NCI-H774 (cell line): ENCODE data around the gene RARRES2.

Experiments
- DNase-seq: peaks from one replicate; lab custom pipeline; 2025; lab: John Stamatoyannopoulos, UW

The RARRES2 gene

DNA sequence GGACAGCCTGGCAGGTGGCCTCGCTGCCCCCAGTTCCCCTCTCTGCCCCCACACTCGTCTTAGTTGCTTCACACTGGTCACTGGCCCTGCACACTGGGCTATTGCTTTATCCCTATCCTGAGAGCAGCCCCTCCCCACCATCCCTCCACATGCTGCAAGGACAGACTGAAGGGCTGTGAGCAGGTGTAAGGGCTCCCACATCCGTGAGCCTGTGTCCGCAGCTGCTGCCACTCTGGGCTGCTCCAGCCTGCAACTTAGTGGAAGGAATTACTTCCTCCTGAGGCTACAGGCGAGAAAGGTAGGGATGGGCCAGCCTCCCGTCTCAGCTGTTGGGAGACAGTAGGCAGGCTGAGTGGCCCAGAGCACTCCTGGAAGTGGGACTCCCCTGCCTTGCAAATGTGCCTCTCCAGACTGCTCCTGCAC is 3.8 kb downstream of the RARRES2 start:
- DNase-seq = no peak

DNA sequence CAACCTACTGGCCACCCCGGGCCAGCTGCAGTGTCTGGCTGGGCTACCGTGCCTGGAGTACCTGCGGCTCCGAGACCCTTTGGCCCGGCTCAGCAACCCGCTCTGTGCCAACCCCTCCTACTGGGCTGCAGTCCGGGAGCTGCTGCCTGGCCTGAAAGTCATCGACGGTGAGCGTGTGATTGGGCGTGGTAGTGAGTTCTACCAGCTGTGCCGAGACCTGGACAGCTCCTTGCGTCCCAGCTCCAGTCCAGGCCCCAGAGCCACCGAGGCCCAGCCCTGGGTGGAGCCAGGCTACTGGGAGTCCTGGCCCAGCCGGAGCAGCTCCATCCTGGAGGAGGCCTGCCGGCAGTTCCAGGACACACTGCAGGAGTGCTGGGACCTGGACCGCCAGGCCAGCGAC is 4.2 kb downstream of the RARRES2 start:
- no peak for DNase-seq

DNA sequence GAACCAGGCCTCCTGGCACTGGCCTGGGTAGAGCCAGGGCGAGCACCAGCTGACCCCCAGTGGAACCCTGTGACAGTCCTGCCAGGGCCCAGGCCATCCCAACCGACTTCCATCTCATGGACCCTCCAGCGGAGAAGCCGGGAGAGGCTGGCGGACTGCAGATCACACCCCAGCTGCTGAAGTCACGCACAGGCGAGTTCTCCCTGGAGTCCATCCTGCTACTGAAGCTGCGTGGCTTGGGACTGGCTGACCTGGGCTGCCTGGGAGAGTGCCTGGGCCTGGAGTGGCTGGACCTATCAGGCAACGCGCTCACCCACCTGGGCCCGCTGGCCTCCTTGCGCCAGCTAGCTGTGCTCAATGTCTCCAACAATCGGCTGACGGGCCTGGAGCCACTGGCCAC is 4.7 kb downstream of the RARRES2 start:
- no peak for DNase-seq

- no peak for DNase-seq
Observed at GRCh38 chr7:150335774-150336112, 5.7 kb downstream of the RARRES2 start.

DNA sequence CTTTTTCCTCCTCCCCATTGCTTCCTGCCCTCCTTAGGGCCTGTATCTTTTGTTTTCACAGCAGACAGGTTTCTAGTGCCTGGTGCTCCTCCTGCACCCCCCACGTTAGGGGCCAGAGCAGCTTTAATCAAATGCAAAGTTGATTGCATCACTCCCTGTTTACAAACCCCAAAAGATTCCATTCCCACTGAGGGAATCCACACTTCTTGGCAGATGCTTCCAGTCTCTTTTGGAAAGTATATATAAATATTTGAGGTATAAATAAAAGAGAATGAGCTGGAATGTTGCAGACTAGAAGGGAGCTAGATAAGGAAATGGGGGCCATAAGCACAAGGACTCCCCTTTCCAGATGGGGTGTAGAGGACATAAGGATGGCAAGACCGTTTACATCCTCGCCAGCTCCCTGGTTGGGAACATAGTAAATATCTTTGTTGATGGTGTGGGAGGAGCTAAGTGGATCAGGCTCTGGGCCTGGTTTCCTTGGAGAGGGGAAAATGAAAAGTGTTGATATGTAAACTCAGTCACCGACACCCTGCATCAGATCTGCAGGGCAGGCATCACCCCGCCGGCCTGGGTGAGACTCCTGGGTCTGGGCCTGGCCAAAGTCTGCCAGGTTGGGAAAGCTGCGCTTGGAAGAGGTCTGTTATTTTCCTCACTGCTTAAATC is 6.2 kb downstream of the RARRES2 start:
- DNase-seq = no peak

DNA sequence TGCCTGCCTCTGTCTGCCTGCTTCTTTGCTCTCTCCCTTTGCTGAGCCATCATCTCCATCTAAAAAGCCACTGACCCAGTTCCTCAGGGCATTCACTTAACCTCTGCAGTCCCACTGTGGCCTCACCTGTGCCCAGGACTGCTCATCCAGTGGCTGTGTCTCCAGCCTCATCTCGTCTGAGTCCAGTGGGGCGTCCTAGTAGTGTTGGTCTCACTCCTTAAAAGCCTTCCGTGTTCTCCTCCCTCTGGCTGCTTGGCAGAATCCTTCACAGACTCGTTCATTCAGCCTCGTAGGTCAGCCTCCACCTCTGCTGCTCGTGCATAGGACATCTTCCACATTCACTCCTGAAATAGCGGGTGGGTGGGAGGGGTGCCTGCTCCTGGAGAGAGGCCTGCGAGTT is 7.3 kb downstream of the RARRES2 start:
- no peak for DNase-seq

GRCh38 chr7:150333659-150334058 is 7.8 kb downstream of the RARRES2 start:
- DNase-seq = no peak

- DNase-seq = no peak
Observed at GRCh38 chr7:150332852-150333635, 8.4 kb downstream of the RARRES2 start.

DNA sequence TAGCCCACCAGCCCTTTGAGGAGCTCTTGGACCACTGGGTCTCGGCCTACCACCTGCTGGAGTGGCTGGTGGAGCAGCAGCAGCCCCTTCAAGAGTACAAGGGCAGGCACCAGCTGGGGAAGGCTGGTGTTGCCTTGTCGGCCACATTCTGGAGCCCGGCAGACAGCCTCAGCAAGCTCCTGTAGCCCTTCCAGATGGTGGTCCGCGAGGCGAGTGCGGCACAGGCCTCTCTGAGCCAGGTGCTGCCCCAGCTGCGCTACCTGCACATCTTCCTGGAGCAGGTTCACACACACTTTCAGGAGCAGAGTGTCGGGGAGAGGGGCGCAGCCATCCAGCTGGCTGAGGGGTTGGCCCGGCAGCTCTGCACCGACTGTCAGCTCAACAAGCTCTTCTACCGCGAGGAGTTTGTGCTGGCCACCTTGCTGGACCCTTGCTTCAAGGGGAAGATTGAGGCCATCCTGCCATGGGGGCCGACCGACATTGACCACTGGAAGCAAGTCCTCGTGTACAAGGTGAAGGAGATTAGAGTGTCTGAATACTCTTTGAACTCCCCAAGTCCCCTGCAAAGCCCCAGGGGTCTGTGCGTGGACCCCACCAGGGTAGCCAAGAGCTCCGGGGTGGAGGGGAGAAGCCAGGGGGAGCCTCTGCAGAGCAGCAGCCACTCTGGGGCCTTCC is 11.1 kb downstream of the RARRES2 start:
- no peak for DNase-seq

GRCh38 chr7:150329331-150330120 is 11.9 kb downstream of the RARRES2 start:
- no peak for DNase-seq

GRCh38 chr7:150327308-150327707 is 14.1 kb downstream of the RARRES2 start:
- DNase-seq = no peak

DNA sequence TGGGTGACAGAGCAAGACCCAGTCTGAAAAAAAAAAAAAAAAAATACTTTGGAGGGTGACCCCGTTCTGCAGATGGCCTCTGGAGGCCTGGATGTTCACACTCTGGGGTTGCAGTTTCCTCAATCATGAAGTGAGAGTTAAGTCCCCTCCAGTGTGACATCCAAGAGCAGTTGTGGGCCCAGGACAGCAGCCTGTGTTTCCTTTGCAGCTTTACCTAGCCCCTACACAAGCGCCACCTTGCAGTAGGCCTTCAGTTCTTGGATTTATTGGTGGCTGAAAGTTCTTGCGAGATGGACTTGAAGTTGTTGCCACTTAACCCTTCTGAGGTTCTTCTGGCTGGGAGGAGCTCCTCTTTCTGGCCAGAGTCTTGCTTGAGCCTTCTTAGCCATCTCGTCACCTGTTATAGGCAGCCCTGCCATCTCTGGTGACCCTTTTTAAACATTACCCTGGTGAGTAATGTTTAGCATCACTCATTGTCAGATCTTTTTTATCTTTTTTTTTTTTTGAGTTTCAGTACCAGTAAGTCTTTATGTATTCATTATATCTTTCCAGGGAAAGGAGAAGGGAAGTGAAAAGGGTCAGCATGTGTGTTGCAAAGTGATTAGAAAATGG is 14.7 kb downstream of the RARRES2 start:
- no peak for DNase-seq

- no peak for DNase-seq
Observed at GRCh38 chr7:150325901-150326300, 15.5 kb downstream of the RARRES2 start.

DNA sequence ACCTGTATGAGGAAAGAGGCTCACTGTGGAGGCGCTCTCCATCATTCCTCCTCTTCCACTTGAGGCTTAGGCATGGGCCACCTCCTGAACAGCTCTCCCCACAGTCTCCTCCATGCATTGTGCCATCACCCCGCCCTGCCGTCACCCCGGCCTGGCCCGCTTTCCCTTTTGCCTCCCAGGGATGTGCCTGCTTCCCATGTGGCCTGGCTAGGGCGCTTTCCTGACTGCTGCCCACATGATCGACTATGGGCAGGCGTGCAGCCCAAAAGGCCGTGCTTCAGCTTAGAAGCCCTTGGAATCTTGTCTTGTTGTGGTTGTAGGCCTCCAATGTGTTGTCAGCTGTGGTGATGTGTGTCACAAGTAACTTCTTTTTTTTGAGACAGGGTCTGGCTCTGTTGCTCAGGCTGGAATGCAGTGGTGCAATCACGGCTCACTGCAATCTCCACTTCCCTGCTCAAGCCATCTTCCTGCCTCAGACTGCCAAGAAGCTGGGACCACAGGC is 16.3 kb downstream of the RARRES2 start:
- no peak for DNase-seq

DNA sequence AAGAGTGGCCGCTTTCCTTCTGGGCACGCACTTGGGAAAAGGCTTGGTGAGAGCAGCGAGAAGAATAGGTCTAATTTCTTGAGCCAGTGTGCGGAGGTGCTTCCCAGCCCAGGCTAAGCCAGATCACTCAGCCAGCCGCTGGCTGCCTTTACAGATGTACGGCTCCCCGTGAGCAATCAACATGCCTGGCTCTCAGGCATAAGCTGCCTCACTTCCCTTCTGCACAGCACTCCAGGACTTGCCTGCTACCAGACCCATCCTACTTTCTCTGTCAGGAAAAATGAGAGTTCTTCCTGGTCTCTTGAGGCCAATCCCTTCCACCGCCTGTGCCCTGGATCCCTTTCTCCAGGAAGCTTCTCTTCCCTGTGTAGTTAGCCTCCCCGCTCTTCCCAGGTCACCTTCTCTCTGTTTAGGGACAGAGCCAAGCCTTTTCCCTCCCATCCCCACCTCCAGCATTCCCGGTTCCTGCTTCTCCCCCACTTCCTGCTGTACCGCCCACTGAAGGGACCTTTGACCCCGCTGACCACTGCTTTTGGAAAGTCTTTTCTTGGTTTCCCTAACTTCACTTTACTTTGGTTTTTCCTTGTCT is 17.0 kb downstream of the RARRES2 start:
- DNase-seq = no peak

DNA sequence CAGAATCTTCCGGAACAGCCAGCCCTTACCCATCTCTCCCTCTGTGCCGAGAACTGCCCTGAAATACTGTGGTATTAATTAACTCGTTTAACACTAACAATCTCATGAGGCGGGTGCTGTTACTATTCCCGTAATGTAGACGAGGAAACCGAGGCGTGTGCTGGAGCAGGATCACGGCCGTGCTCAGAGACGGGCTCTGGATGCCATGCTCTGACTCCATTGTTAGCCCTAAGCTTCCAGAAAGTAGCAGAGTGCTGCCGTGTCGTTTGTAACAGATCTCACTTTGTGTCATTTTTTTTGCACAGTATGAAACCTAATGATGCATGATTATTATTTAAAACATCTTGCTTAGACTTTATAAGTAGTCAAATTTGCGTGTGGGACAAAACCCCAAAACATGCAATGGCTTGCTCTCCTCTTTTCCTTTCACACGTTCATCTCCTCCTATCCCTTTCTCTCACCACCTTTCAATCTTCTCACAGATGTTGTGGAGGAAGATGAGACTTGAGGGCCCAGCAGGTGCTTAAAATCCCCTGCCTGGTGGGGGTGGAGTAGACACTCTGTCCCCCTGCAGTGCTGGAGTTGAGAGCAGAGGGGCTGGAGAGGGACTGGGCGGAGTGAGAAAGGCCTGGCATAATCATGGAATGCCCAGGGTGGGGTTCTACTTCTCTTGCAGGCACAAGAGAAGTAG is 17.6 kb downstream of the RARRES2 start:
- DNase-seq = no peak

DNA sequence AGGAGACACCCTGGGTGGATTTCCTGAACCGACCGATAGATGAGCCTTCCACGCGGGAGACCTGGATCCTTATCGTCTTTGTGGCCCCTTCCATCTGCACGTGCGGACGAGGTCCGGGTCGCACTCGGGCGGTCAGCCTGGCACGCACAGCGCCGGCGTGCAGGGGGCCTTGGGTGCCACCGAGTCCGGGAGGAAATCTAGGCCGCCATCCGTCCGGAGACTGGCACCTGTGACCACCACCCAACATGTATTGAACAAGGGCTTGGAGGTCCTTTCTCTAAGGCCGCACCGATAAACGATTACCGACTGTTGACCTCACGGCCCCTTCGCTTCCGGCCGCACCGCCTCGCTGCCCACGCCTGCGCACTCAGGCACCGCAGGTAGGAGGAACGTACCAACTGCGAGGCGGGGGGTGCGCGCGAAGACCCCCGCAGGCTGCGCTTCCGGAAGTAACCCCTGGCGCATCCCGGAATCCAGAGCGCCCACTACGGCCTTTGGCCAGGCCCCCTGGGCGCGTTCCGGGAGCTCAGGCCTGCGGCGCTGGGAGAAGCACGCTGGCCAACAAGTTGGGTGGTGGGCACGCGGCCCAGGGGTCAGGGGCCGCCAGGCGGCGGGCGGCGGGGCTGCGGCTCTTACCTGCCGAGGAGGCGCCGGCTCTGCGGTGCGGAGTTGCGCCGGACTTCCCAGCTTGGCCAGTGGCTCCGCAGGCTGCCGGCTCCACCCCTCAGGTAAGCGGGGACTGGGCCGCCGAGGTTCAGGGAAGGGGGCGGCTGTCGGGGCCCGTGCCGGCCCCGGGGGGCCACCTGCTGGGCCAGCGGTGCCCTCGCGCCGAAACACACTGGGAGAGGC is 18.4 kb downstream of the RARRES2 start, which contains the start of the genes ACTR3C and LRRC61:
Gene ACTR3C (minus strand): TSS at position 713 of the 849 bp plus-strand sequence. CDS start 28,249 bp downstream, outside the sequence.
Gene LRRC61 (plus strand): TSS at position 523 of the 849 bp plus-strand sequence. CDS start 13,507 bp downstream, outside the sequence.
- peak; percentile 73 for DNase-seq

DNA sequence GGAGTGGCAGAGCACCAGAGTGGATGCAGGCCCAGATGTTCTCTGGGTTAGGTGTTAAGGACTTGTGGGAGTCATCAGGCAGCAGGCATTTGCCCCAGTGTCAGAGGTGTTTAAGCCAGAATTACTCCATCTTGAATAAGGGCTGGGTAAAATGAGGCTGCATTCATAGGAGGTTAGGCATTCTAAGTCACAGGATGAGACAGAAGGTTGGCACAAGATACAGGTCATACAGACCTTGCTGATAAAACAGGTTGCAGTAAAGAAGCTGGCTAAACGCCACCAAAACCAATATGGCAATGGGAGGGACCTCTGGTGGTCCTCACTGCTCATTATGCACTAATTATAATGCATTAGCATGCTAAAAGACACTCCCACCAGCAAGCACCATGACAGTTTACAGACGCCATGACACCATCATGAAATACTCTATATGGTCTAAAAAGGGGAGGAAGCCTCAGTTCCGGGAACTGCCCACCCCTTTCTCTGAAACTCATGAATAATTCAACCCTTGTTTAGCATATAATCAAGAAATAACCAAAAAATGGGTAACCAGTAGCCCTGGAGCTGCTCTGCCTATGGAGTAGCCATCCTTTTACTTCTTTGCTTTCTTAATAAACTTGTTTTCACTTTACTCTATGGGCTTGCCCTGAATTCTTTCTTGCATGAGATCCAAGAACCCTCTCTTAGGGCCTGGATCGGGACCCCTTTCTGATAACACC is 19.2 kb downstream of the RARRES2 start:
- no peak for DNase-seq

DNA sequence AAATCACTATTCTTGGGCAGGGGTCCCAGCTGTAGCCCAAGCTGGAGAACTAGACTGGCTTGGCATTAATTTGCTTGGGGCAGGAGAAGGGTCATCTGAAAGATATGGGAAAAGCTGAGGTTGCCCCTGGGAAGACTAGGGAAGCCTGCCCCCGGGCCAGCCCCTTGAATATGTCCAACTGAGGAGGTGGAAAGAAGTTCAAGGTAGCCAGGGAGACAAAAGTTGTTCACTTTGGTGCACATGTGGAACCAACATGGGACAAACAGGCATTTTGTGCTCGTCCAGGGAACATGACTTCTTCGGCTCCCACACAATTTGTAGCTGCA is 19.7 kb downstream of the RARRES2 start:
- DNase-seq = no peak
